Endothelial cell of umbilical vein (primary cell): ENCODE measurements around the gene HTT. TPM values are rescaled to one million over a fixed set of nuclear protein-coding genes. Genes with fewer than 3 reads are reported as not detected.

ENCODE experiments used
- BruUV-seq: library from RNA; stranded (reverse); fragments of 400-500 nt; replicated peaks from 2 replicates; lab custom pipeline; 2021; lab: Mats Ljungman, UMichigan
- CTCF ChIA-PET: fragments of 300-600, 350-600 bp; sonication (Branson Sonifier 250); formaldehyde crosslinking; loops from one replicate; lab custom pipeline; 2021; ENCODE audit warnings: antibody characterized with exemption, inconsistent platforms; lab: Charles Lee
- POLR2A ChIA-PET: fragments of 300-600, 350-600 bp; sonication (Branson Sonifier 250); formaldehyde crosslinking; loops from one replicate; lab custom pipeline; 2021; ENCODE audit warnings: antibody characterized with exemption, inconsistent platforms; lab: Charles Lee
- DNase-seq: peaks from one replicate; pipeline ENCODE4 v3.0.0-alpha.2; 2011; ENCODE audit warnings: low read depth, low spot score
- FAIRE-seq: peaks from 2 replicates; lab custom pipeline; 2011; peaks lifted over from hg19 to GRCh38; lab: Jason Lieb, UNC
- H2AFZ ChIP-seq: 2 replicates; pipeline ENCODE4 v1.6.0; 2012; ENCODE audit warnings: low read depth, low read length, control low read depth, inconsistent platforms
- H3K27ac ChIP-seq: 2 replicates; pipeline ENCODE4 v1.5.1; 2011; ENCODE audit warnings: low read depth, mild to moderate bottlenecking, control low read depth, low read length, moderate library complexity; ENCODE audit not compliant: insufficient read depth
- H3K27me3 ChIP-seq, 2 experiments: 2 replicates each; pipeline versions ENCODE4 v1.6.0 to v1.6.1; 2011; ENCODE audit warnings: low read length in 2 of 2, mixed read lengths in 1 of 2; ENCODE audit not compliant: control insufficient read depth in 2 of 2, insufficient read depth in 2 of 2
- H3K36me3 ChIP-seq, 2 experiments: 2 replicates in 1 of 2; 3 replicates in 1 of 2; pipeline ENCODE4 v1.5.1; 2011; ENCODE audit warnings: low read length in 2 of 2, mild to moderate bottlenecking in 1 of 2, moderate library complexity in 1 of 2; ENCODE audit not compliant: control insufficient read depth in 2 of 2, insufficient read depth in 2 of 2; ENCODE audit errors: extremely low read depth in 1 of 2
- H3K4me1 ChIP-seq: 3 replicates; pipeline ENCODE4 v1.5.1; 2011; ENCODE audit warnings: mild to moderate bottlenecking, low read length; ENCODE audit not compliant: control insufficient read depth, insufficient read depth; ENCODE audit errors: extremely low read depth
- H3K4me2 ChIP-seq: 2 replicates; pipeline ENCODE4 v1.6.1; 2011; ENCODE audit warnings: low read length, control low read depth, mixed read lengths; ENCODE audit not compliant: insufficient read depth
- H3K4me3 ChIP-seq, 3 experiments: fragments of 200-600 bp in 1 of 3; sonication (generic), shearing (Covaris generic) in 1 of 3; replicated peaks in 1 of 3; 2 replicates each; pipeline ENCODE4 v1.5.1; 2011 to 2016; ENCODE audit warnings: control low read depth in 3 of 3, low read length in 3 of 3, mild to moderate bottlenecking in 2 of 3, inconsistent platforms in 1 of 3, low read depth in 1 of 3, moderate library complexity in 1 of 3; ENCODE audit not compliant: insufficient read depth in 1 of 3
- H3K79me2 ChIP-seq: 2 replicates; pipeline ENCODE4 v1.6.0; 2012; ENCODE audit warnings: low read length, inconsistent platforms; ENCODE audit not compliant: control insufficient read depth, insufficient read depth
- H3K9ac ChIP-seq: replicated peaks from 2 replicates; pipeline ENCODE3; 2011; ENCODE audit warnings: low read length, control low read depth; ENCODE audit not compliant: insufficient read depth; ENCODE audit errors: extremely low read depth
- H3K9me1 ChIP-seq: replicated peaks from 3 replicates; pipeline ENCODE4 v1.6.0; 2011; ENCODE audit warnings: mild to moderate bottlenecking, low read length; ENCODE audit not compliant: control insufficient read depth, insufficient read depth; ENCODE audit errors: extremely low read depth
- H3K9me3 ChIP-seq: replicated peaks from 2 replicates; pipeline ENCODE4 v1.5.1; 2012; ENCODE audit warnings: low read length, inconsistent platforms; ENCODE audit not compliant: control insufficient read depth, insufficient read depth
- H4K20me1 ChIP-seq: replicated peaks from 2 replicates; pipeline ENCODE3; 2011; ENCODE audit warnings: mild to moderate bottlenecking, low read length; ENCODE audit not compliant: control insufficient read depth, insufficient read depth; ENCODE audit errors: extremely low read depth
- EZH2 ChIP-seq: IDR thresholded peaks from 2 replicates; pipeline ENCODE4 v1.6.1; 2012; ENCODE audit warnings: borderline replicate concordance, low read depth, mild to moderate bottlenecking, moderate library complexity, low read length, inconsistent platforms; ENCODE audit not compliant: severe bottlenecking
- FOS ChIP-seq: IDR thresholded peaks from 2 replicates; pipeline ENCODE4 v1.6.1; 2011; ENCODE audit warnings: mild to moderate bottlenecking, low read length, moderate library complexity, borderline replicate concordance; ENCODE audit not compliant: insufficient read depth
- GATA2 ChIP-seq: IDR thresholded peaks from 2 replicates; pipeline ENCODE4 v1.7.0; 2011; ENCODE audit warnings: low read depth, mild to moderate bottlenecking, moderate library complexity, mixed read lengths, low read length; ENCODE audit not compliant: insufficient read length, insufficient read depth
- JUN ChIP-seq: IDR thresholded peaks from 2 replicates; pipeline ENCODE4 v1.6.1; 2011; ENCODE audit warnings: borderline replicate concordance, low read depth; ENCODE audit not compliant: insufficient read length, insufficient read depth
- MYC ChIP-seq: IDR thresholded peaks from one replicate; pipeline ENCODE4 v1.6.1; 2011; ENCODE audit warnings: mild to moderate bottlenecking, low read depth, low read length
- POLR2A ChIP-seq: IDR thresholded peaks from 2 replicates; pipeline ENCODE4 v1.6.1; 2012; ENCODE audit warnings: low read depth, mild to moderate bottlenecking, control low read depth, low read length
- POLR2AphosphoS5 ChIP-seq: IDR thresholded peaks from 2 replicates; pipeline ENCODE4 v1.6.1; 2012; ENCODE audit warnings: low read depth, mild to moderate bottlenecking, control low read depth, low read length, moderate library complexity; ENCODE audit not compliant: insufficient read depth
- dilution Hi-C: fragments of 300-500 bp; cut with MboI; formaldehyde crosslinking; loops from one replicate; pipeline ENCODE4 v1.15.0; 2019; ENCODE audit warnings: low sequenced_read_pairs; ENCODE audit not compliant: extremely low pct_ligation_motif_present
- intact Hi-C: fragments of 100-400 bp; cut with micrococcal nuclease; formaldehyde crosslinking; loops from one replicate; pipeline ENCODE4 v1.10.0; 2022
- polyA plus RNA-seq, 4 experiments: library from polyadenylated mRNA; depleted of rRNA in 3 of 4; stranded (reverse) in 3 of 4; unstranded in 1 of 4; fragments of >200 nt; gene quantifications; 2 replicates each; pipeline versions ENCODE4 v1.2.1 to v1.2.3, GENCODE V29; 2011 to 2012; ENCODE audit warnings: missing spikeins in 1 of 4
- total RNA-seq: library from RNA; stranded (reverse); gene quantifications from 2 replicates; pipeline ENCODE4 v1.2.3, GENCODE V29; 2021
- TF ChIP-seq, protein P1 (sequence below): IDR thresholded peaks from 2 replicates; pipeline ENCODE4 v1.6.1; 2011; ENCODE audit not compliant: insufficient read depth, insufficient read length
- TF ChIP-seq, protein P2 (sequence below), 2 donors: IDR thresholded peaks; 1 replicate in 1 of 2; 2 replicates in 1 of 2; pipeline ENCODE4 v1.5.1; 2011; ENCODE audit warnings: low read length in 2 of 2, mild to moderate bottlenecking in 2 of 2, moderate library complexity in 2 of 2, control low read depth in 1 of 2, inconsistent platforms in 1 of 2, low read depth in 1 of 2; ENCODE audit not compliant: insufficient read depth in 1 of 2; ENCODE audit errors: extremely low read depth in 1 of 2

Gene HTT
- total and polyA plus RNA-seq, 2 donors (not counting 3 experiments of a cell fraction or from before 2014, with no cell fraction given), result 15.7 to 61.2 TPM

DNA sequence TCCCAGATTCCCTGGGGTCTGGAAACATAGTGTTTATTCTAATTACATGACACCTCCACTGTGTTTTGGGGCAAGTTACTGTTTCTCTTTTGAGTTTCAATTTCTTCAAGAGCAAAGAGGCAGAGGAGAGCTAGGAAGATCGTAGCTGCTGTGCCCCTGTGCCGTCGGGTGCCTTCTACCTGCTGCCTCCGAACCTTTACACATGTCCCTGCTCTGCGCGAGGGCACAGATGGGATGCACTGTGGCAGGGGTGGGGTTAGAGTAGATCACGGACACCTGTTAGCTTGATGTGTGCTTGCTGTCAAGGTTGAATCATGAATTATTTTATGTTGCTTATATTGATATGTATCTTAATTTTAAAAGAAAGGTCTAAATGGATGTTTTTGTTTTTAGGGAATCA lies 103.4 kb downstream of the HTT start:
- FAIRE-seq (no peak), DNase-seq (no peak)
- no peak overlapping the region for H3K4me2 ChIP-seq
- H3K27me3 ChIP-seq, result no peaks in the 10 kb centered on the region
- no peaks in the 10 kb centered on the region for H3K79me2 ChIP-seq
- CTCF ChIA-PET, result interaction anchor here (1.8 kb wide), 1 partner anchor 70 kb away, joined by 5 read pairs; no protein-coding TSS in a partner anchor
- no peak overlapping the region for H2AFZ ChIP-seq
- POLR2A ChIA-PET, result no interaction called here
- no peak overlapping the region for H3K4me3 ChIP-seq
- no peaks in the 10 kb centered on the region for H4K20me1 ChIP-seq
- TF ChIP-seq, protein P1, sequence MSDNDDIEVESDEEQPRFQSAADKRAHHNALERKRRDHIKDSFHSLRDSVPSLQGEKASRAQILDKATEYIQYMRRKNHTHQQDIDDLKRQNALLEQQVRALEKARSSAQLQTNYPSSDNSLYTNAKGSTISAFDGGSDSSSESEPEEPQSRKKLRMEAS, result no peak
- TF ChIP-seq POLR2AphosphoS5 (no peak), POLR2A (no peak), GATA2 (no peak), JUN (no peak), MYC (no peak), EZH2 (no peak), FOS (no peak)
- TF ChIP-seq, protein P2, sequence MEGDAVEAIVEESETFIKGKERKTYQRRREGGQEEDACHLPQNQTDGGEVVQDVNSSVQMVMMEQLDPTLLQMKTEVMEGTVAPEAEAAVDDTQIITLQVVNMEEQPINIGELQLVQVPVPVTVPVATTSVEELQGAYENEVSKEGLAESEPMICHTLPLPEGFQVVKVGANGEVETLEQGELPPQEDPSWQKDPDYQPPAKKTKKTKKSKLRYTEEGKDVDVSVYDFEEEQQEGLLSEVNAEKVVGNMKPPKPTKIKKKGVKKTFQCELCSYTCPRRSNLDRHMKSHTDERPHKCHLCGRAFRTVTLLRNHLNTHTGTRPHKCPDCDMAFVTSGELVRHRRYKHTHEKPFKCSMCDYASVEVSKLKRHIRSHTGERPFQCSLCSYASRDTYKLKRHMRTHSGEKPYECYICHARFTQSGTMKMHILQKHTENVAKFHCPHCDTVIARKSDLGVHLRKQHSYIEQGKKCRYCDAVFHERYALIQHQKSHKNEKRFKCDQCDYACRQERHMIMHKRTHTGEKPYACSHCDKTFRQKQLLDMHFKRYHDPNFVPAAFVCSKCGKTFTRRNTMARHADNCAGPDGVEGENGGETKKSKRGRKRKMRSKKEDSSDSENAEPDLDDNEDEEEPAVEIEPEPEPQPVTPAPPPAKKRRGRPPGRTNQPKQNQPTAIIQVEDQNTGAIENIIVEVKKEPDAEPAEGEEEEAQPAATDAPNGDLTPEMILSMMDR (IDR thresholded peaks at IDR 0.05; ENCODE audit: extremely low read depth in 1 of 2, insufficient read depth in 1 of 2, low read depth in 1 of 2, low read length in 2 of 2), result no peak
- no TSS peak for BruUV-seq
- H3K9ac ChIP-seq, result no peak overlapping the region
- dilution Hi-C loops, result no loop called here
- H3K27ac ChIP-seq, result no peak overlapping the region
- H3K9me3 ChIP-seq, result no peaks in the 10 kb centered on the region
- intact Hi-C loops, result no loop called here
- no peaks in the 10 kb centered on the region for H3K4me1 ChIP-seq
- peaks cover 12 to 25% of the 10 kb centered on the region in 2 experiments for H3K36me3 ChIP-seq
- H3K9me1 ChIP-seq, result no peaks in the 10 kb centered on the region
